H1 (cell line): ENCODE results near the gene CMSS1.

Experiments used
- ATF2 ChIP-seq: IDR thresholded peaks from 2 replicates; pipeline ENCODE4 v1.6.1; 2012; ENCODE audit warnings: low read length, inconsistent platforms
- BACH1 ChIP-seq: IDR thresholded peaks from 2 replicates; pipeline ENCODE4 v1.6.1; 2012; ENCODE audit warnings: low read length, improper control_type of control experiment
- CBX5 ChIP-seq: fragments of 300-800, 300-1000 bp; sonication (generic); IDR thresholded peaks from 2 replicates; pipeline ENCODE4 v1.7.1; 2016; ENCODE audit warnings: antibody characterized with exemption, low read length, low read depth
- CREB1 ChIP-seq: IDR thresholded peaks from 2 replicates; pipeline ENCODE4 v1.6.1; 2012; ENCODE audit warnings: inconsistent platforms
- CTCF ChIP-seq, 3 experiments: IDR thresholded peaks; 1 replicate in 2 of 3; 2 replicates in 1 of 3; pipeline versions ENCODE4 v1.5.1 to v1.6.1; 2011; ENCODE audit warnings: low read length in 3 of 3, mild to moderate bottlenecking in 3 of 3, inconsistent platforms in 2 of 3, low read depth in 1 of 3, moderate library complexity in 1 of 3; ENCODE audit not compliant: insufficient read depth in 1 of 3; ENCODE audit errors: control extremely low read depth in 1 of 3
- EP300 ChIP-seq, 2 experiments: IDR thresholded peaks; 1 replicate in 1 of 2; 2 replicates in 1 of 2; pipeline ENCODE4 v1.6.1; 2011 to 2012; ENCODE audit warnings: low read depth in 2 of 2, low read length in 2 of 2, mild to moderate bottlenecking in 2 of 2, borderline replicate concordance in 1 of 2, inconsistent platforms in 1 of 2, moderate library complexity in 1 of 2
- EZH2 ChIP-seq: fragments of 200-600 bp; sonication (generic); IDR thresholded peaks from 2 replicates; pipeline ENCODE4 v1.7.1; 2012; ENCODE audit warnings: low read depth, mild to moderate bottlenecking, moderate library complexity, low read length, inconsistent platforms; ENCODE audit not compliant: severe bottlenecking
- HDAC6 ChIP-seq: IDR thresholded peaks from one replicate; pipeline ENCODE4 v1.7.1; 2012; ENCODE audit warnings: low read depth, mild to moderate bottlenecking, inconsistent platforms, low read length, moderate library complexity
- JUN ChIP-seq: IDR thresholded peaks from 2 replicates; pipeline ENCODE4 v1.6.1; 2011; ENCODE audit warnings: low read depth, mild to moderate bottlenecking, improper control_type of control experiment, low read length
- POLR2A ChIP-seq, 2 experiments: IDR thresholded peaks; 1 replicate in 1 of 2; 2 replicates in 1 of 2; pipeline ENCODE4 v1.6.1; 2011; ENCODE audit warnings: low read depth in 2 of 2, low read length in 2 of 2, mild to moderate bottlenecking in 2 of 2; ENCODE audit errors: control extremely low read depth in 1 of 2
- RXRA ChIP-seq: IDR thresholded peaks from 2 replicates; pipeline ENCODE4 v1.6.1; 2011; ENCODE audit warnings: low read depth, mild to moderate bottlenecking, low read length, moderate library complexity; ENCODE audit not compliant: insufficient read depth
- TAF1 ChIP-seq: IDR thresholded peaks from 2 replicates; pipeline ENCODE4 v1.6.1; 2011; ENCODE audit warnings: mild to moderate bottlenecking, low read depth, low read length
- TBP ChIP-seq: IDR thresholded peaks from 2 replicates; pipeline ENCODE4 v1.6.1; 2011; ENCODE audit warnings: low read depth, low read length, improper control_type of control experiment

DNA sequence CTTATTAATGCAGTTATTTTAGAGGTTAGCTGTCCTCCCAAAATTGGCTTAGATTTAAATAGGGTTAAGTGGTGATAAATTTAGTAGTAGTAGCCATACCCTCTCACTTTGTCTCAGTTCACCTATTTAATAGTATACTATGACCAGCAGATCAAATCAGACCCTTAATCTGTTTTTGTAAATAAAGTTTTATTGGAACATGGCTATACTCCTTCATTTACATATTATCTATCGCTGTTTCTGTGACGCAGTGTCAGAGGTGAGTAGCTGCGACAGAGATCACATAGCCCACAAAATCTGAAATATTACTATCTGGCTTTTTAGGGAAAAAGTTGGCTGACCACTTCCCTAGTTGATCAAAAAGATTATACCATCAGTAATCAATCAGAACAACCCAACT, 183.4 kb downstream of the CMSS1 start:
- TF ChIP-seq EP300 (IDR thresholded peaks at IDR 0.05; ENCODE audit: borderline replicate concordance in 1 of 2, low read depth in 2 of 2, low read length in 2 of 2) (no peak), TBP (no peak), EZH2 (no peak), BACH1 (no peak), CTCF (IDR thresholded peaks at IDR 0.05; ENCODE audit: control extremely low read depth in 1 of 3, insufficient read depth in 1 of 3, low read depth in 1 of 3, low read length in 3 of 3) (no peak), HDAC6 (no peak), POLR2A (IDR thresholded peaks at IDR 0.05; ENCODE audit: control extremely low read depth in 1 of 2, low read depth in 2 of 2, low read length in 2 of 2) (no peak), RXRA (no peak), TAF1 (no peak), JUN (no peak), CREB1 (no peak), ATF2 (no peak), CBX5 (no peak)
